ENCODE data around the gene RASSF5.

DNA sequence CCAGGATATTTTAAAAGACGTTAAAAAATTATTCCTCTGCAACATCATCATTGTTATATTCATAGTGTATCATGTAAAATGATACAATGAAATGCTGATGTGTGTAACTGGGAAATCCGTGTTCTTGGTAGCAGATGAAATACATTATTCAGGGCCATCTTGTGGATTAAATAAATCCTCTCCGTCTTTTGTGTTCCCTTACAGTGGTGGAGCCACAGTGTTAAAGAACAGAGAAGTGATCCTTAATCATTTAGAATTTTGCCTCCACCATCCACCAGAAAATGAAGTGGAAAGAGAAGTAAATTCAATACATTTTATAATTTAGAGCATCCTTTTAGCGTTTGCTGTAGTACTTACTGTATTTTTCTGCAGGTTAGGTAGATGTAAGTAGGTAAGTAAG, 129.3 kb downstream of the RASSF5 start:
- no peak for TF ChIP-seq CTCF (IDR thresholded peaks at IDR 0.05)
- TF ChIP-seq POLR2A (IDR thresholded peaks at IDR 0.05), result no peak
- no peak for TF ChIP-seq POLR2AphosphoS5 (IDR thresholded peaks at IDR 0.05)
